RWPE1 (cell line): ENCODE results near the gene SACM1L.

Source experiments
- CTCF ChIA-PET: fragments of 350-600 bp; sonication (Branson Sonifier 250); formaldehyde crosslinking; extraction: SDS; loops from one replicate; lab custom pipeline; 2021; lab: Yijun Ruan, JAX
- POLR2A ChIA-PET: fragments of 400-600 bp; formaldehyde crosslinking; extraction: SDS; loops from one replicate; lab custom pipeline; 2020; ENCODE audit warnings: antibody characterized with exemption; ENCODE audit not compliant: low non-redundant PET; lab: Yijun Ruan, JAX
- DNase-seq: peaks from one replicate; pipeline ENCODE4 v3.0.0; 2012; ENCODE audit warnings: low spot score
- H3K27ac ChIP-seq: fragments of 450-650 bp; 2 replicates; pipeline ENCODE4 v1.5.1; 2017
- CTCF ChIP-seq: fragments of 450-650 bp; conservative IDR thresholded peaks from 2 replicates; pipeline ENCODE4 v1.5.1; 2017; ENCODE audit warnings: low read depth, mild to moderate bottlenecking

Gene SACM1L

GRCh38 chr3:45676325-45677032 lies 12.7 kb upstream of the SACM1L start:
- no peak for TF ChIP-seq CTCF
- peak overlapping the region; percentile 98 for H3K27ac ChIP-seq
- CTCF ChIA-PET: no interaction called here
- no peak for DNase-seq
- POLR2A ChIA-PET: no interaction called here

GRCh38 chr3:45677033-45677446 lies 12.2 kb upstream of the SACM1L start:
- TF ChIP-seq CTCF: no peak
- POLR2A ChIA-PET: no interaction called here
- CTCF ChIA-PET: interaction anchor here (0.5 kb wide), 1 partner anchor 596 kb away, joined by 3 read pairs; no protein-coding TSS in a partner anchor

GRCh38 chr3:45677841-45678240 lies 11.4 kb upstream of the SACM1L start:
- DNase-seq: no peak
- POLR2A ChIA-PET: no interaction called here
- peak overlapping the region; percentile 98 for H3K27ac ChIP-seq
- CTCF ChIA-PET: no interaction called here
- no peak for TF ChIP-seq CTCF

More at GRCh38 chr3:45677033-45677446, 12.2 kb upstream of the SACM1L start:
- peak overlapping the region; percentile 98 for H3K27ac ChIP-seq
- DNase-seq: peak; percentile 67

- no peak overlapping the region for H3K27ac ChIP-seq
- DNase-seq: no peak
- no peak for TF ChIP-seq CTCF
- CTCF ChIA-PET: interaction anchor here (0.6 kb wide), 1 partner anchor 530 kb away, joined by 4 read pairs; no protein-coding TSS in a partner anchor
- POLR2A ChIA-PET: no interaction called here
Observed at GRCh38 chr3:45679805-45680204, 9.4 kb upstream of the SACM1L start.

- no peak for DNase-seq
- TF ChIP-seq CTCF: no peak
- no peak overlapping the region for H3K27ac ChIP-seq
- ChIA-PET POLR2A (no interaction called here), CTCF (no interaction called here)
Observed at GRCh38 chr3:45681221-45681620, 8.0 kb upstream of the SACM1L start.

- POLR2A ChIA-PET: no interaction called here
- CTCF ChIA-PET: no interaction called here
- no peak overlapping the region for H3K27ac ChIP-seq
- no peak for TF ChIP-seq CTCF
- no peak for DNase-seq
Observed at GRCh38 chr3:45681846-45682245, 7.3 kb upstream of the SACM1L start.
